Measurements from ENCODE around the gene CABP1.
A peak's percentile ranks its signal among the peaks of the same experiment; 100 is the strongest.

Gene CABP1

GRCh38 chr12:120698665-120699064 is 58.2 kb downstream of the CABP1 start:
- no peak for DNase-seq

GRCh38 chr12:120699553-120699952 is 59.1 kb downstream of the CABP1 start:
- no peak for DNase-seq

- DNase-seq = no peak
These were observed 60.5 kb downstream of the CABP1 start for GRCh38 chr12:120700886-120701285.

GRCh38 chr12:120702637-120703036 is 62.2 kb downstream of the CABP1 start:
- DNase-seq = no peak

GRCh38 chr12:120703311-120703942 is 63.0 kb downstream of the CABP1 start:
- no peak for DNase-seq

GRCh38 chr12:120705618-120706017 is 65.2 kb downstream of the CABP1 start:
- DNase-seq = no peak

- no peak for DNase-seq
These were observed 65.6 kb downstream of the CABP1 start for GRCh38 chr12:120706029-120706428.

- no peak for DNase-seq
These were observed 68.2 kb downstream of the CABP1 start for GRCh38 chr12:120708651-120709050.

- peak; percentile 68 for DNase-seq
These were observed 69.8 kb downstream of the CABP1 start, which contains the start of gene UNC119B for GRCh38 chr12:120710031-120710804. UNC119B (plus strand) TSS chr12:120710458; CDS start chr12:120710475, 17 bp downstream.

GRCh38 chr12:120710805-120711296 is 70.4 kb downstream of the CABP1 start:
- no peak for DNase-seq

- no peak for DNase-seq
These were observed 71.0 kb downstream of the CABP1 start for GRCh38 chr12:120711411-120711810.

- no peak for DNase-seq
These were observed 72.2 kb downstream of the CABP1 start for GRCh38 chr12:120712610-120713009.

- DNase-seq = peak; percentile 82
These were observed 73.5 kb downstream of the CABP1 start for GRCh38 chr12:120713861-120714482.
